OCI-LY3 (cell line): ENCODE measurements around the gene SIRT3.
A peak's percentile ranks its signal among the peaks of the same experiment; 100 is the strongest.
"Not testable (repeated sequence)": the region's sequence is repeated elsewhere in the genome, so short reads cannot be mapped to it uniquely, and the experiment has no call there.

Experiments
- H2AFZ ChIP-seq: fragments of 200-600, 300-600 bp; shearing (Covaris generic); 2 replicates; pipeline ENCODE4 v1.6.0; 2014; ENCODE audit warnings: antibody characterized with exemption, low read depth, low read length
- H3K27ac ChIP-seq: fragments of 200-600, 300-600 bp; sonication (generic); 2 replicates; pipeline ENCODE4 v1.5.1; 2014; ENCODE audit warnings: mild to moderate bottlenecking, low read length, moderate library complexity, mixed read lengths
- H3K27me3 ChIP-seq: fragments of 200-600, 300-600 bp; sonication (generic); 2 replicates; pipeline ENCODE4 v1.6.1; 2014; ENCODE audit warnings: low read depth, low read length, mixed read lengths
- H3K36me3 ChIP-seq: fragments of 200-600, 300-600 bp; sonication (generic); replicated peaks from 2 replicates; pipeline ENCODE3; 2014; ENCODE audit warnings: low read depth, low read length, mixed read lengths
- H3K4me1 ChIP-seq: fragments of 300-600, 200-600 bp; sonication (generic); 2 replicates; pipeline ENCODE4 v1.6.1; 2014; ENCODE audit warnings: low read length, mixed read lengths
- H3K4me2 ChIP-seq: fragments of 200-600, 300-600 bp; sonication (generic); 2 replicates; pipeline ENCODE4 v1.6.1; 2014; ENCODE audit warnings: low read length, mixed read lengths
- H3K4me3 ChIP-seq: fragments of 300-600, 200-600 bp; sonication (generic); 2 replicates; pipeline ENCODE4 v1.5.1; 2014; ENCODE audit warnings: antibody characterized with exemption, mild to moderate bottlenecking, low read length, moderate library complexity
- H3K79me2 ChIP-seq: fragments of 300-600, 200-600 bp; shearing (Covaris generic); 2 replicates; pipeline ENCODE4 v1.6.1; 2014; ENCODE audit warnings: mild to moderate bottlenecking, low read length, mixed read lengths
- H3K9ac ChIP-seq: fragments of 300-600, 200-600 bp; shearing (Covaris generic); 2 replicates; pipeline ENCODE4 v1.6.0; 2014; ENCODE audit warnings: mild to moderate bottlenecking, low read length, moderate library complexity
- H3K9me3 ChIP-seq: fragments of 200-600, 300-600 bp; shearing (Covaris generic); 2 replicates; pipeline ENCODE4 v1.6.1; 2014; ENCODE audit warnings: low read length, mixed read lengths; ENCODE audit not compliant: insufficient read depth
- H4K20me1 ChIP-seq: fragments of 200-600, 300-600 bp; sonication (generic); 2 replicates; pipeline ENCODE4 v1.6.1; 2016; ENCODE audit warnings: low read length, mixed read lengths; ENCODE audit not compliant: insufficient read depth
- EZH2phosphoT487 ChIP-seq: fragments of 200-600 bp; shearing (Covaris generic); IDR thresholded peaks from 2 replicates; pipeline ENCODE4 v1.6.1; 2018; ENCODE audit warnings: antibody characterized with exemption, mixed run types, low read depth
- TF ChIP-seq, protein P1 (sequence below): fragments of 200-600, 300-600 bp; sonication (generic); IDR thresholded peaks from 2 replicates; pipeline ENCODE4 v1.5.1; 2014; ENCODE audit warnings: antibody characterized with exemption, low read length, low read depth

Gene SIRT3

DNA sequence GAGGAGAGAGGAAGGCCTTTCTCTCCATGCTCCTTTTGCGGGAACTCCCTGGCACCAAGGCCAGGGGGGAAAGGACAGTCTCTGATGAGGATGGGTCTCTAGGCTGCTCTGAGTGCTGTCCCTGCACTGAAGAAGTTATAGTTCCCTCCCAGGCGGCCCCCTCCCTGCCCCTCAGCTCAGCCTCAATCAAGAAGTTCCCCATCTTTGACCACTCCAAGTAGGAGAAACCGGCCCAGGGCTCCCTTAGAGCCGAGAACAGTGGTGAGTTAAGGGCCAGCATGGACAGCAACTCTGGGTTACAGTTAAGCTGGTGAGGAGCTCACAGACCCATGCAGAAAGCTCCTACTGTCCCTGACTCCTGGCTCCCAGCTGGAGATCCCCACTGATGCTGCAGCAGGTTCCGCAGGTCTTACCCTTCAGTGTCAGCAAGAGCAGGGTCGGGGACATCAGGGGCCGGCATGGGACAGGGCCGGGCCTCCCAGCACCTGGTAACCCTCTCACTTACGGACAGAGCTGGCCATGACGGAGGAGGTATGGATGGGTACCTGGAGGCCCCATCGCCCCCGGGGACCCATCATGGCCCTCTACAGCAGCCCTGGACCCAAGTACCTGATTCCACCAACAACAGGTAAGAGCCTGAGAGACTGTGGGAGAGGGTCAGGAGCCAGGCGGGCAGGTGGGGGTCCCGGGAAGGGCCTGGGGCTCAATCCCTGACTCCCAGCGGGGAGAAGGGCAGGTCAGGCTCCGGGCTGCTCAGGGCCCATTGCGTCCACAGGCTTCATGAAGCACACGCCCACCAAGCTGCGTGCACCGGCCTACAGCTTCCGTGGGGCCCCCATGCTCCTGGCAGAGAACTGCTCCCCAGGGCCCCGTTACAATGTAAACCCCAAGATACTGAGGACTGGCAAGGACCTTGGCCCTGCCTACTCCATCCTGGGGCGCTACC, 39.1 kb downstream of the SIRT3 start:
- no peaks in the 10 kb centered on the region for H4K20me1 ChIP-seq
- H3K27me3 ChIP-seq, result no peaks in the 10 kb centered on the region
- H3K9me3 ChIP-seq, result no peaks in the 10 kb centered on the region
- H3K27ac ChIP-seq, result no peak overlapping the region
- H3K9ac ChIP-seq, result no peak overlapping the region
- H3K4me2 ChIP-seq, result no peak overlapping the region
- no peak overlapping the region for H2AFZ ChIP-seq
- H3K4me1 ChIP-seq, result no peaks in the 10 kb centered on the region
- H3K4me3 ChIP-seq, result no peak overlapping the region
- no peaks in the 10 kb centered on the region for H3K79me2 ChIP-seq
- H3K36me3 ChIP-seq, result peaks cover 3% of the 10 kb centered on the region
- TF ChIP-seq, protein P1, sequence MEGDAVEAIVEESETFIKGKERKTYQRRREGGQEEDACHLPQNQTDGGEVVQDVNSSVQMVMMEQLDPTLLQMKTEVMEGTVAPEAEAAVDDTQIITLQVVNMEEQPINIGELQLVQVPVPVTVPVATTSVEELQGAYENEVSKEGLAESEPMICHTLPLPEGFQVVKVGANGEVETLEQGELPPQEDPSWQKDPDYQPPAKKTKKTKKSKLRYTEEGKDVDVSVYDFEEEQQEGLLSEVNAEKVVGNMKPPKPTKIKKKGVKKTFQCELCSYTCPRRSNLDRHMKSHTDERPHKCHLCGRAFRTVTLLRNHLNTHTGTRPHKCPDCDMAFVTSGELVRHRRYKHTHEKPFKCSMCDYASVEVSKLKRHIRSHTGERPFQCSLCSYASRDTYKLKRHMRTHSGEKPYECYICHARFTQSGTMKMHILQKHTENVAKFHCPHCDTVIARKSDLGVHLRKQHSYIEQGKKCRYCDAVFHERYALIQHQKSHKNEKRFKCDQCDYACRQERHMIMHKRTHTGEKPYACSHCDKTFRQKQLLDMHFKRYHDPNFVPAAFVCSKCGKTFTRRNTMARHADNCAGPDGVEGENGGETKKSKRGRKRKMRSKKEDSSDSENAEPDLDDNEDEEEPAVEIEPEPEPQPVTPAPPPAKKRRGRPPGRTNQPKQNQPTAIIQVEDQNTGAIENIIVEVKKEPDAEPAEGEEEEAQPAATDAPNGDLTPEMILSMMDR, result no peak
- no peak for TF ChIP-seq EZH2phosphoT487

DNA sequence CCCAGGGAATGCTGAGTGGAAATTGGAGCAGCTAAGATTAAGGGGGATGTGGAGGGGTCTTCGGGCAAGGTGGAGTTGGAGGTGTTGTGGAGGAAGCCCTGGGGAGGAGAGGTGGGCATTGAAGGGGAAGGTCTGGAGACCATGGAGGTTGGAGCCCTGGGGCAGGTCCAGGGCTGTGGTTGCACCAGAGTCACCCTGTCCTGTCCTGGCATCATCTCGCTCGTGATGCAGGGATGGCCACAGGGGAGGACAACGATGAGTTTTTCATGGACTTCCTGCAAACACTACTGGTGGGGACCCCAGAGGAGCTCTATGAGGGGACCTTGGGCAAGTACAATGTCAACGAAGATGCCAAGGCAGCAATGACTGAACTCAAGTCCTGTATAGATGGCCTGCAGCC, 42.7 kb downstream of the SIRT3 start:
- H3K9ac ChIP-seq, H3K9me3 ChIP-seq, H3K36me3 ChIP-seq, H3K4me3 ChIP-seq, H2AFZ ChIP-seq, H3K4me2 ChIP-seq, H3K27ac ChIP-seq, H4K20me1 ChIP-seq, H3K79me2 ChIP-seq, H3K4me1 ChIP-seq, H3K27me3 ChIP-seq: not testable (repeated sequence)

DNA sequence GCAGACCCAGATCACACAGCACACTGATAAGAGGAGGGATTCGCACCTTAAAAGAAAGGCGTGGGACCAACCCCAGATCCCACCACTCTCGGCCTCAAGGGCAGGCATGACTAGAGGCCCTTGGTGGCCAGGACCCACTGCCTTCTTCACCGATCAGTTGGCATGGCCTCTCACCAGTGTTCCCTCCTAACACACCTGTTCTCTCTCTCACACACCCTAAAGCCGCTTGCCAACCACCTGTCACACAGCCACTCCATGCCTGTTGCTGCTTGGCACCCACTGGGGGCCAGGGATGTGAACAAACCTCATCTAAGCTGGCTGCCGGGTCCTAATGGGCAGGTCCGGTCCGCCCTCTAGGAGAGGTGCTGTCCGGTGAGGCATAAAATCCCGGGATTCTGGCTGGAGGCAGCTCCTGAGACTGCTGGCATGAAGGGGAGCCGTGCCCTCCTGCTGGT, 43.4 kb downstream of the SIRT3 start, which contains the start of gene SCGB1C1:
Gene SCGB1C1, plus strand, starts transcription at position 405 of the 455 bp plus-strand sequence. Its CDS starts 22 bp downstream, at position 427.
- not testable (repeated sequence) for H3K4me2 ChIP-seq, H3K27ac ChIP-seq, H3K4me1 ChIP-seq, H3K9ac ChIP-seq, H3K4me3 ChIP-seq, H3K36me3 ChIP-seq, H2AFZ ChIP-seq, H3K27me3 ChIP-seq, H4K20me1 ChIP-seq, H3K79me2 ChIP-seq, H3K9me3 ChIP-seq

DNA sequence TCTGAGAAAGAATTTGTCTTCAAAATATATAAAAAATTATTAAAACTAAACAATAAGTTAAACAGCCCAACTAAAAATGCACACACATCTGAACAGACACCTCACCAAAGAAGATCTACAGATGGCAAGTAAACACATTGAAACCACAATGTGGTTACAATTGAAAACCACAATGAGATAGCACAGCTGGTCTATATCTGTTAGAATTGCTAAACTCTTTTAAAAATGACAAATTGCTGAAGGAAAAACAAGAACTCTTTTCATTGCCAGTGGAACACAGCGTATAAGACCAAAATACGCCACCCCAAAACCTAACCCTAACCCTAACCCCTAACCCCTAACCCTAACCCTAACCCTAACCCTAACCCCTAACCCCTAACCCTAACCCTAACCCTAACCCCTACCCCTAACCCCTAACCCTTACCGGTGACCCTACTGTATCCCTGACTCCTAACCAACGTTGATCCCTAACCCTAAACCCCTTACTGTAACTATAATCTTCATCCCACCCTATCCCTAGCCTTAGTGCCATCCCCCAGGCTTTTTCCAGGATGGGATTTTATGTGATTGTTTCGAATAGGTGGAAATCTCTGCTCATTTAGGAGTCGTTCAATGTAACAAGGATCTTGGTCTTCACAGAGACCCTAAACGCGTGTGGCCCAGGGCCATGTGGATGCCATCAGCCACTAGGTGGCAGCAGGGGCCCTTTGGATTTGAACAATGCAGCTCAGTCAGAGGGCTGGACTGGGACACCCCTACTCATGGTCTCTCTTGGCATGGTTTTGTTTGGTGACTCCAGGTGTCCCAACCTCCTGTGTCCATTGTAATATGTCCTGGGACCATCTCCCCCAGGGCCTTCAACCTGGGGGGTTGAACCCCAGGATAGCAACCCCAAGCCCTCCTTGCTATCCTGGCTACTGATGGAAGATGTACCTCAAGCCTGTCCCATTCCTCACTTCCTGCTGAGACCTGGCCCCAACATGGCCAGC, 44.4 kb downstream of the SIRT3 start:
- H4K20me1 ChIP-seq, result not testable (repeated sequence)
- TF ChIP-seq, protein P1, result peak; percentile 17; the same call in 1 of the 2 replicates

DNA sequence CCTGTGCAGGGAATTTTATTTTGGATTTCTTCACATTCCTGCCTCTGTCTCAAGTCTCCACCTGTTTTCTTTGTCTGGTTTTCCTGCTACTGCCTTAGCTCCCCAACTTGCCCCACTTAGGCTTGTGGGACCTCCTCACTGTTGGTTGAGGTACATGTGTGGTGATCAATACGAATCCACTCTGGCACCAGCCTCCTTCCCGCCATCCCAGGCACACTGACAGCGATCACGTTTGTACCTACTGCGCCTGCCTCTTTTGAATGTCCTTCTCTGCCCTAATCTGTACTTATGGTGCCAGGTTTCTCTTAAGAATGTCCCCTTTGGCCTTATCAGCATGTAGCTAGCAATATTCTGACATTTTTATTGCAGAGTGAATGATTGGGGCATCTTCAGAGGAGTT, 45.6 kb downstream of the SIRT3 start:
- not testable (repeated sequence) for H3K27ac ChIP-seq, H3K9ac ChIP-seq, H3K9me3 ChIP-seq, H3K27me3 ChIP-seq, H2AFZ ChIP-seq, H3K4me1 ChIP-seq, H3K4me2 ChIP-seq, H4K20me1 ChIP-seq, H3K4me3 ChIP-seq, H3K36me3 ChIP-seq, H3K79me2 ChIP-seq

More for the DNA sequence above, 44.4 kb downstream of the SIRT3 start:
- H3K27me3 ChIP-seq, H3K4me1 ChIP-seq, H3K36me3 ChIP-seq, H2AFZ ChIP-seq, H3K9me3 ChIP-seq, H3K27ac ChIP-seq, H3K79me2 ChIP-seq, H3K9ac ChIP-seq, H3K4me2 ChIP-seq, H3K4me3 ChIP-seq: not testable (repeated sequence)
